ENCODE data around the gene LKAAEAR1. TPM values are rescaled to one million over a fixed set of nuclear protein-coding genes. Genes with fewer than 3 reads are reported as not detected.

LKAAEAR1 gene
- total and polyA plus RNA-seq, 2 of the 13 experiments (the other 11 are each of a cell fraction or from before 2014, with no cell fraction given) = not detected

DNA sequence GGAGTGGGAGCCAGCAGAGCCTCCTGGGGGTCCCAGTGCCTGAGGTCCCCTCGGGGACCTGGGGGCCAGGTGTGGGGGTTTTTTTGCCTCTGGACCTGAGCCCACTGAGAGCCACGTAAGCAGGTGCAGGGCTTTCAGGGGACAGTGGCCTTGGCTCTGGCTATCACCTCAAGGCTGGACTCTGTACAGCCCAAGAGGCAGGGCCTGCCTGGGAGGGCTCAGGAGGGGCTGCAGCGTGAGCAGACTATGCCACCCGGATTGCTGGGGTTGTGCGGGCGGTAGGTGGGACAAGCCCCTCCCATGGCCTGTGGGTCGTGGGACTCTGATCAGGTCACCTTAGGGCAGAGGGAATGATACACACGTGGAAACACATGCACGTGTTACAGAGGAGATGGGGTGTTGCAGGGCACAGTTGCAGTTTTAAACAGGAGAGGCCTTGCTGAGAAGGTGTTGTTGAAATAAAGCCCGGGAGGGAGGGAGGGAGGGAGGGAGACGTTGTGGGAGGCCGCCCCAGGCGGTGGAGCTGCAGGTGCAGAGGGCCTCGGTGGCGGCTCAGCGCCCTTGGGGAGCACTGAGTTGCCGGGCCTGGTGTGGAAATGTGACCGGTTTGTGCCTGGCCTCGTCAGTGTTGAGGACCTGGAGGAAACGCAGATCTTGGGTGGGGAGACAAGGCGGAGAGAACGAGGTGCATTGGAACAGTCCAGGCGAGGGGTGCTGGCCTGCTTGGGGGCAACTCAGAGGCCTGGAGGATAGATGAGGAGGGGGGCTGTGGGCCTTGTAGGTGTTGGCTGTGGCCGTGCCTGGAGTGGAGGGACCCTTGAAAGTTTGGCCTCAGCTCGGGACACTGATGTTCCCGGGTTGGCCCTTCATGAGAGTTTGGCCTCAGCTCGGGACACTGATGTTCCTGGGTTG is 18.9 kb downstream of the LKAAEAR1 start (continued):
- TF ChIP-seq, protein P1, sequence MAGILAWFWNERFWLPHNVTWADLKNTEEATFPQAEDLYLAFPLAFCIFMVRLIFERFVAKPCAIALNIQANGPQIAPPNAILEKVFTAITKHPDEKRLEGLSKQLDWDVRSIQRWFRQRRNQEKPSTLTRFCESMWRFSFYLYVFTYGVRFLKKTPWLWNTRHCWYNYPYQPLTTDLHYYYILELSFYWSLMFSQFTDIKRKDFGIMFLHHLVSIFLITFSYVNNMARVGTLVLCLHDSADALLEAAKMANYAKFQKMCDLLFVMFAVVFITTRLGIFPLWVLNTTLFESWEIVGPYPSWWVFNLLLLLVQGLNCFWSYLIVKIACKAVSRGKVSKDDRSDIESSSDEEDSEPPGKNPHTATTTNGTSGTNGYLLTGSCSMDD (CRISPR knock-in tag; IDR thresholded peaks at IDR 0.05) = no peak
- TF ChIP-seq TEAD3 (CRISPR knock-in tag; optimal IDR thresholded peaks at IDR 0.05; ENCODE audit: borderline replicate concordance) (peak; percentile 77), ZNF550 (CRISPR knock-in tag; IDR thresholded peaks at IDR 0.05; ENCODE audit: borderline replicate concordance) (peak; percentile 74), MEIS1 (CRISPR knock-in tag; IDR thresholded peaks at IDR 0.05; ENCODE audit: borderline replicate concordance) (no peak; the same call in 1 of the 2 replicates), ATF1 (CRISPR knock-in tag; IDR thresholded peaks at IDR 0.05) (no peak), HMGA1 (CRISPR knock-in tag; conservative IDR thresholded peaks at IDR 0.05) (no peak), GATAD2A (CRISPR knock-in tag; IDR thresholded peaks at IDR 0.05) (peak; percentile 45; the same call in 1 of the 2 replicates), MEF2D (CRISPR knock-in tag; IDR thresholded peaks at IDR 0.05) (peak; percentile 84), ZNF678 (CRISPR knock-in tag; IDR thresholded peaks at IDR 0.05) (no peak), NPAS2 (CRISPR knock-in tag; IDR thresholded peaks at IDR 0.05; ENCODE audit: borderline replicate concordance) (no peak), ZNF12 (CRISPR knock-in tag; IDR thresholded peaks at IDR 0.05) (0 out of 2 replicates have a peak, but pooled peaks have one; percentile 14), JUND (CRISPR knock-in tag; IDR thresholded peaks at IDR 0.05) (no peak), ZNF33A (CRISPR knock-in tag; IDR thresholded peaks at IDR 0.05; ENCODE audit: borderline replicate concordance) (no peak), ZNF614 (CRISPR knock-in tag; IDR thresholded peaks at IDR 0.05; ENCODE audit: borderline replicate concordance) (no peak; the same call in 1 of the 2 replicates), ZNF773 (CRISPR knock-in tag; IDR thresholded peaks at IDR 0.05; ENCODE audit: borderline replicate concordance) (no peak), ZNF230 (CRISPR knock-in tag; IDR thresholded peaks at IDR 0.05) (peak; percentile 78; the same call in 1 of the 2 replicates)
- TF ChIP-seq, protein P2, sequence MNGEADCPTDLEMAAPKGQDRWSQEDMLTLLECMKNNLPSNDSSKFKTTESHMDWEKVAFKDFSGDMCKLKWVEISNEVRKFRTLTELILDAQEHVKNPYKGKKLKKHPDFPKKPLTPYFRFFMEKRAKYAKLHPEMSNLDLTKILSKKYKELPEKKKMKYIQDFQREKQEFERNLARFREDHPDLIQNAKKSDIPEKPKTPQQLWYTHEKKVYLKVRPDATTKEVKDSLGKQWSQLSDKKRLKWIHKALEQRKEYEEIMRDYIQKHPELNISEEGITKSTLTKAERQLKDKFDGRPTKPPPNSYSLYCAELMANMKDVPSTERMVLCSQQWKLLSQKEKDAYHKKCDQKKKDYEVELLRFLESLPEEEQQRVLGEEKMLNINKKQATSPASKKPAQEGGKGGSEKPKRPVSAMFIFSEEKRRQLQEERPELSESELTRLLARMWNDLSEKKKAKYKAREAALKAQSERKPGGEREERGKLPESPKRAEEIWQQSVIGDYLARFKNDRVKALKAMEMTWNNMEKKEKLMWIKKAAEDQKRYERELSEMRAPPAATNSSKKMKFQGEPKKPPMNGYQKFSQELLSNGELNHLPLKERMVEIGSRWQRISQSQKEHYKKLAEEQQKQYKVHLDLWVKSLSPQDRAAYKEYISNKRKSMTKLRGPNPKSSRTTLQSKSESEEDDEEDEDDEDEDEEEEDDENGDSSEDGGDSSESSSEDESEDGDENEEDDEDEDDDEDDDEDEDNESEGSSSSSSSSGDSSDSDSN (CRISPR knock-in tag; IDR thresholded peaks at IDR 0.05) = peak; percentile 72
- TF ChIP-seq, protein P3, sequence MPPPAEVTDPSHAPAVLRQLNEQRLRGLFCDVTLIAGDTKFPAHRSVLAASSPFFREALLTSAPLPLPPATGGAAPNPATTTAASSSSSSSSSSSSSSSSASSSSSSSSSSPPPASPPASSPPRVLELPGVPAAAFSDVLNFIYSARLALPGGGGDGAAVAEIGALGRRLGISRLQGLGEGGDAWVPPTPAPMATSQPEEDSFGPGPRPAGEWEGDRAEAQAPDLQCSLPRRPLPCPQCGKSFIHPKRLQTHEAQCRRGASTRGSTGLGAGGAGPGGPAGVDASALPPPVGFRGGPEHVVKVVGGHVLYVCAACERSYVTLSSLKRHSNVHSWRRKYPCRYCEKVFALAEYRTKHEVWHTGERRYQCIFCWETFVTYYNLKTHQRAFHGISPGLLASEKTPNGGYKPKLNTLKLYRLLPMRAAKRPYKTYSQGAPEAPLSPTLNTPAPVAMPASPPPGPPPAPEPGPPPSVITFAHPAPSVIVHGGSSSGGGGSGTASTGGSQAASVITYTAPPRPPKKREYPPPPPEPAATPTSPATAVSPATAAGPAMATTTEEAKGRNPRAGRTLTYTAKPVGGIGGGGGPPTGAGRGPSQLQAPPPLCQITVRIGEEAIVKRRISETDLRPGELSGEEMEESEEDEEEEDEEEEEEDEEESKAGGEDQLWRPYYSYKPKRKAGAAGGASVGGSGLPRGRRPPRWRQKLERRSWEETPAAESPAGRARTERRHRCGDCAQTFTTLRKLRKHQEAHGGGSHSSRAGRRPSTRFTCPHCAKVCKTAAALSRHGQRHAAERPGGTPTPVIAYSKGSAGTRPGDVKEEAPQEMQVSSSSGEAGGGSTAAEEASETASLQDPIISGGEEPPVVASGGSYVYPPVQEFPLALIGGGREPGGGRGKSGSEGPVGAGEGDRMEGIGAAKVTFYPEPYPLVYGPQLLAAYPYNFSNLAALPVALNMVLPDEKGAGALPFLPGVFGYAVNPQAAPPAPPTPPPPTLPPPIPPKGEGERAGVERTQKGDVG (CRISPR knock-in tag; IDR thresholded peaks at IDR 0.05; ENCODE audit: borderline replicate concordance) = no peak
- TF ChIP-seq, protein P4, sequence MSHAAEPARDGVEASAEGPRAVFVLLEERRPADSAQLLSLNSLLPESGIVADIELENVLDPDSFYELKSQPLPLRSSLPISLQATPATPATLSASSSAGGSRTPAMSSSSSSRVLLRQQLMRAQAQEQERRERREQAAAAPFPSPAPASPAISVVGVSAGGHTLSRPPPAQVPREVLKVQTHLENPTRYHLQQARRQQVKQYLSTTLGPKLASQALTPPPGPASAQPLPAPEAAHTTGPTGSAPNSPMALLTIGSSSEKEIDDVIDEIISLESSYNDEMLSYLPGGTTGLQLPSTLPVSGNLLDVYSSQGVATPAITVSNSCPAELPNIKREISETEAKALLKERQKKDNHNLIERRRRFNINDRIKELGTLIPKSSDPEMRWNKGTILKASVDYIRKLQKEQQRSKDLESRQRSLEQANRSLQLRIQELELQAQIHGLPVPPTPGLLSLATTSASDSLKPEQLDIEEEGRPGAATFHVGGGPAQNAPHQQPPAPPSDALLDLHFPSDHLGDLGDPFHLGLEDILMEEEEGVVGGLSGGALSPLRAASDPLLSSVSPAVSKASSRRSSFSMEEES (CRISPR knock-in tag; IDR thresholded peaks at IDR 0.05) = peak; percentile 42; the same call in 1 of the 2 replicates

All from HepG2 (cell line).